Heart left ventricle (tissue), 16 donors: ENCODE results near the gene SMAD5. TPM values are rescaled to one million over a fixed set of nuclear protein-coding genes. Genes with fewer than 3 reads are reported as not detected.

Experiments
- ATAC-seq, 4 donors: fragments of 200-7000 bp; cut with Tn5 transposase; one replicate each; pipeline ENCODE4 v1.9.1; 2020 to 2022; ENCODE audit warnings: moderate library complexity in 4 of 4, mild to moderate bottlenecking in 3 of 4, moderate number of reproducible peaks in 1 of 4
- DNase-seq, 5 donors: peaks; one replicate each; pipeline ENCODE4 v3.0.0-alpha.2; 2020
- H3K27ac ChIP-seq, 12 donors: fragments of 200-600 bp; sonication (generic) in 4 of 12; one replicate each; pipeline versions ENCODE4 v1.5.0 to v1.8.0; 2016 to 2022; ENCODE audit warnings: mild to moderate bottlenecking in 2 of 12
- H3K27me3 ChIP-seq, 9 donors: fragments of 200-600 bp; sonication (generic) in 2 of 9; one replicate each; pipeline versions ENCODE4 v1.5.1 to v1.8.0; 2016 to 2022; ENCODE audit warnings: mild to moderate bottlenecking in 3 of 9
- H3K36me3 ChIP-seq, 9 donors: fragments of 200-600 bp; sonication (generic) in 2 of 9; one replicate each; pipeline versions ENCODE4 v1.5.0 to v1.8.0; 2018 to 2022; ENCODE audit warnings: mild to moderate bottlenecking in 2 of 9
- H3K4me1 ChIP-seq, 12 donors: fragments of 200-600 bp; sonication (generic) in 4 of 12; one replicate each; pipeline versions ENCODE4 v1.5.0 to v1.8.0; 2016 to 2022; ENCODE audit warnings: mild to moderate bottlenecking in 3 of 12
- H3K4me3 ChIP-seq, 12 donors: fragments of 200-600 bp; sonication (generic) in 4 of 12; one replicate each; pipeline versions ENCODE4 v1.5.0 to v1.8.0; 2017 to 2022; ENCODE audit warnings: mild to moderate bottlenecking in 9 of 12, moderate library complexity in 4 of 12
- H3K9me3 ChIP-seq, 12 donors: fragments of 200-600 bp; sonication (generic) in 4 of 12; one replicate each; pipeline versions ENCODE4 v1.5.0 to v1.8.0; 2016 to 2022; ENCODE audit warnings: mild to moderate bottlenecking in 1 of 12
- CTCF ChIP-seq, 12 donors: fragments of 200-600 bp; sonication (generic) in 4 of 12; IDR thresholded peaks; one replicate each; pipeline versions ENCODE4 v1.5.0 to v1.8.0; 2018 to 2022; ENCODE audit warnings: antibody characterized with exemption in 12 of 12, mild to moderate bottlenecking in 5 of 12
- POLR2A ChIP-seq, 2 donors: fragments of 450-650 bp; IDR thresholded peaks; one replicate each; pipeline ENCODE4 v1.6.1; 2017; ENCODE audit warnings: antibody characterized with exemption in 2 of 2, mild to moderate bottlenecking in 2 of 2, moderate library complexity in 2 of 2
- WGBS, 4 donors: extraction: QIAGEN DNeasy Blood & Tissue Kit in 2 of 4; methylation state at CpG; one replicate each; pipeline versions ENCODE4 v1.1.5 to v1.1.7; 2013 to 2018; 5-methylcytosine and 5-hydroxymethylcytosine counted together
- intact Hi-C, 10 donors: fragments of 100-400 bp; cut with DNase I; formaldehyde crosslinking; loops; one replicate each; pipeline versions ENCODE4 v1.11.1 to v1.14.2; 2022
- polyA plus RNA-seq, 2 donors: library from polyadenylated mRNA; stranded (reverse); fragments of 200-250 nt; gene quantifications; one replicate each; pipeline ENCODE4 v1.2.3, GENCODE V29; 2013
- total RNA-seq, 9 donors: library from RNA; depleted of rRNA in 2 of 9; stranded (reverse); fragments of >200 nt in 2 of 9; fragmentation: NEBNext Ultra II Directional in 3 of 9; extraction: Animal tissue kit (Norgen Biotek cat#: 25700) in 3 of 9; gene quantifications; one replicate each; pipeline versions ENCODE4 v1.1.0 to v1.2.4, GENCODE V29; 2016 to 2023
- donor health status: ischemic (EF 13 %, LVEDD 7.1; RV severe dilation, severe dysfunction).
- donor health status: healthy with polysubstance abuse.
- donor health status: DM: no; HTN: yes; CAD: no.
- donor health status: DM: no; HTN: no; CAD: no.
- donor health status: ischemic (EF 25% LVEDD 6.9; RV normal size, moderate dysfunction).
- donor health status: ischemic (EF 25% LVEDD 5.7; RV mildly dilated, moderate dysfunction).
- donor health status: healthy.
- donor health status: DM: yes; HTN: yes; CAD: no.
- donor health status: ischemic (EF 35%, LVEDD 5.7; RV mildly dilated, moderate dysfunction).
- donor health status: nonischemic (EF 11% LVEDD 7.7; RV severe dilation, severe dysfunction).
- donor health status: DM: yes; HTN: yes; CAD: no.
- donor health status: PGD.
- donor health status: ischemic (EF 29% LVEDD 5.4; RV normal size, mild dysfunction).
- donor health status: nonischemic (EF 23%, LVEDD 6.1; RV moderate dilation, normal function).

The SMAD5 gene
- total and polyA plus RNA-seq, 11 donors = 6.9 to 53.3 (median 35.7) TPM

GRCh38 chr5:136114414-136115125 lies 18.1 kb upstream of the SMAD5 start:
- H3K27me3 ChIP-seq = no peaks in the 10 kb centered on the region
- intact Hi-C loops = no loop called here
- WGBS, 4 donors = 89 to 95% (median 90%) methylated on average over 5 of the region's 5 CpGs
- DNase-seq (no peak), ATAC-seq (no peak)
- no peaks in the 10 kb centered on the region for H3K4me1 ChIP-seq
- no peaks in the 10 kb centered on the region for H3K36me3 ChIP-seq
- H3K9me3 ChIP-seq = no peaks in the 10 kb centered on the region
- TF ChIP-seq POLR2A (IDR thresholded peaks at IDR 0.05) (no peak), CTCF (IDR thresholded peaks at IDR 0.05) (no peak)
- no peak overlapping the region for H3K4me3 ChIP-seq
- H3K27ac ChIP-seq = no peak overlapping the region

GRCh38 chr5:136115183-136115865 lies 17.3 kb upstream of the SMAD5 start:
- Histone ChIP-seq H3K4me1 (no peaks in the 10 kb centered on the region), H3K36me3 (no peaks in the 10 kb centered on the region), H3K27me3 (no peaks in the 10 kb centered on the region), H3K9me3 (no peaks in the 10 kb centered on the region), H3K27ac (no peak overlapping the region), H3K4me3 (no peak overlapping the region)
- intact Hi-C loops = no loop called here
- 78 to 85% (median 81%) methylated on average over 1 of the region's 1 CpG for WGBS, 4 donors
- TF ChIP-seq CTCF (IDR thresholded peaks at IDR 0.05) = no peak
- no peak for TF ChIP-seq POLR2A (IDR thresholded peaks at IDR 0.05)
- DNase-seq (no peak), ATAC-seq (no peak)

GRCh38 chr5:136120529-136120928 lies 12.1 kb upstream of the SMAD5 start:
- Histone ChIP-seq H3K36me3 (no peaks in the 10 kb centered on the region), H3K9me3 (no peaks in the 10 kb centered on the region), H3K4me3 (no peak overlapping the region), H3K27ac (no peak overlapping the region), H3K4me1 (no peaks in the 10 kb centered on the region), H3K27me3 (no peaks in the 10 kb centered on the region)
- ATAC-seq (no peak), DNase-seq (no peak)
- 91 to 96% (median 95%) methylated on average over 4 to 5 of the region's 5 CpGs for WGBS, 4 donors
- TF ChIP-seq CTCF (IDR thresholded peaks at IDR 0.05) (no peak), POLR2A (IDR thresholded peaks at IDR 0.05) (no peak)
- intact Hi-C loops = no loop called here

GRCh38 chr5:136123236-136123768 lies 9.3 kb upstream of the SMAD5 start:
- Histone ChIP-seq H3K9me3 (no peaks in the 10 kb centered on the region), H3K4me1 (peaks cover 0 to 1% (median 0%) of the 10 kb centered on the region in 12 donors), H3K4me3 (no peak overlapping the region), H3K27me3 (no peaks in the 10 kb centered on the region), H3K36me3 (no peaks in the 10 kb centered on the region), H3K27ac (no peak overlapping the region)
- WGBS, 4 donors = 91 to 97% (median 93%) methylated on average over 1 of the region's 1 CpG
- intact Hi-C loops = no loop called here
- TF ChIP-seq CTCF (IDR thresholded peaks at IDR 0.05) (no peak), POLR2A (IDR thresholded peaks at IDR 0.05) (no peak)
- ATAC-seq (no peak), DNase-seq (no peak)
